ENCODE data around the gene DIP2C. TPM values are rescaled to one million over a fixed set of nuclear protein-coding genes. Genes with fewer than 3 reads are reported as not detected.
A peak's percentile ranks its signal among the peaks of the same experiment; 100 is the strongest.
"Not testable (repeated sequence)": the region's sequence is repeated elsewhere in the genome, so short reads cannot be mapped to it uniquely, and the experiment has no call there.

The DIP2C gene
- polyA plus RNA-seq (ENCODE audit: insufficient read length), result 37.7 TPM

GRCh38 chr10:689452-690371, at the start of gene DIP2C:
Gene DIP2C (minus strand): TSS chr10:689668. CDS start chr10:689578, 90 bp downstream.
- peak; percentile 87 for DNase-seq

- DNase-seq, result no peak
Measured at GRCh38 chr10:734481-734880, 45.0 kb upstream of the DIP2C start.

- no peak for DNase-seq
Measured at GRCh38 chr10:733086-733485, 43.6 kb upstream of the DIP2C start.

- DNase-seq, result no peak
Measured at GRCh38 chr10:729213-729612, 39.7 kb upstream of the DIP2C start.

- no peak for DNase-seq
Measured at GRCh38 chr10:728603-729002, 39.1 kb upstream of the DIP2C start.

- DNase-seq, result no peak
Measured at GRCh38 chr10:727162-727790, 37.8 kb upstream of the DIP2C start.

GRCh38 chr10:725786-726185, 36.3 kb upstream of the DIP2C start:
- no peak for DNase-seq

GRCh38 chr10:725302-725701, 35.8 kb upstream of the DIP2C start:
- peak; percentile 15 for DNase-seq

GRCh38 chr10:723973-724372, 34.5 kb upstream of the DIP2C start:
- no peak for DNase-seq

GRCh38 chr10:722281-723060, 33.0 kb upstream of the DIP2C start:
- DNase-seq, result no peak

- no peak for DNase-seq
Measured at GRCh38 chr10:718143-718700, 28.8 kb upstream of the DIP2C start.

- DNase-seq, result no peak
Measured at GRCh38 chr10:717458-717857, 28.0 kb upstream of the DIP2C start.

- no peak for DNase-seq
Measured at GRCh38 chr10:716821-717220, 27.4 kb upstream of the DIP2C start.

GRCh38 chr10:714214-714613, 24.7 kb upstream of the DIP2C start:
- no peak for DNase-seq

- no peak for DNase-seq
Measured at GRCh38 chr10:712575-712974, 23.1 kb upstream of the DIP2C start.

GRCh38 chr10:712089-712488, 22.6 kb upstream of the DIP2C start:
- DNase-seq, result no peak

- DNase-seq, result no peak
Measured at GRCh38 chr10:707861-708260, 18.4 kb upstream of the DIP2C start.

- DNase-seq, result no peak
Measured at GRCh38 chr10:707456-707855, 18.0 kb upstream of the DIP2C start.

GRCh38 chr10:703118-703517, 13.7 kb upstream of the DIP2C start:
- DNase-seq, result no peak

- DNase-seq, result not testable (repeated sequence)
Measured at GRCh38 chr10:700183-700582, 10.7 kb upstream of the DIP2C start.

GRCh38 chr10:697097-697875, 7.8 kb upstream of the DIP2C start:
- DNase-seq, result no peak

GRCh38 chr10:695396-695795, 5.9 kb upstream of the DIP2C start:
- no peak for DNase-seq

Data from hindlimb muscle (tissue), 1 donor.